ENCODE data around the gene NDST3.

Gene NDST3

GRCh38 chr4:118113220-118113619 lies 78.9 kb downstream of the NDST3 start:
- TF ChIP-seq, protein P1, sequence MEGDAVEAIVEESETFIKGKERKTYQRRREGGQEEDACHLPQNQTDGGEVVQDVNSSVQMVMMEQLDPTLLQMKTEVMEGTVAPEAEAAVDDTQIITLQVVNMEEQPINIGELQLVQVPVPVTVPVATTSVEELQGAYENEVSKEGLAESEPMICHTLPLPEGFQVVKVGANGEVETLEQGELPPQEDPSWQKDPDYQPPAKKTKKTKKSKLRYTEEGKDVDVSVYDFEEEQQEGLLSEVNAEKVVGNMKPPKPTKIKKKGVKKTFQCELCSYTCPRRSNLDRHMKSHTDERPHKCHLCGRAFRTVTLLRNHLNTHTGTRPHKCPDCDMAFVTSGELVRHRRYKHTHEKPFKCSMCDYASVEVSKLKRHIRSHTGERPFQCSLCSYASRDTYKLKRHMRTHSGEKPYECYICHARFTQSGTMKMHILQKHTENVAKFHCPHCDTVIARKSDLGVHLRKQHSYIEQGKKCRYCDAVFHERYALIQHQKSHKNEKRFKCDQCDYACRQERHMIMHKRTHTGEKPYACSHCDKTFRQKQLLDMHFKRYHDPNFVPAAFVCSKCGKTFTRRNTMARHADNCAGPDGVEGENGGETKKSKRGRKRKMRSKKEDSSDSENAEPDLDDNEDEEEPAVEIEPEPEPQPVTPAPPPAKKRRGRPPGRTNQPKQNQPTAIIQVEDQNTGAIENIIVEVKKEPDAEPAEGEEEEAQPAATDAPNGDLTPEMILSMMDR (IDR thresholded peaks at IDR 0.05; ENCODE audit: low read depth, low read length) = no peak
- Histone ChIP-seq H3K27me3 (no peaks in the 10 kb centered on the region), H3K4me1 (no peaks in the 10 kb centered on the region), H3K9me3 (no peaks in the 10 kb centered on the region), H3K36me3 (no peaks in the 10 kb centered on the region), H3K4me3 (ENCODE audit: low read depth, low read length) (no peak overlapping the region)
- DNase-seq = no peak

GRCh38 chr4:118114720-118115119 lies 80.4 kb downstream of the NDST3 start:
- TF ChIP-seq, protein P1 (IDR thresholded peaks at IDR 0.05; ENCODE audit: low read depth, low read length) = no peak
- DNase-seq = no peak
- Histone ChIP-seq H3K36me3 (no peaks in the 10 kb centered on the region), H3K4me3 (ENCODE audit: low read depth, low read length) (no peak overlapping the region), H3K4me1 (no peaks in the 10 kb centered on the region), H3K27me3 (no peaks in the 10 kb centered on the region), H3K9me3 (no peaks in the 10 kb centered on the region)

GRCh38 chr4:118120120-118120760 lies 86.0 kb downstream of the NDST3 start:
- no peak for DNase-seq
- TF ChIP-seq, protein P1 (IDR thresholded peaks at IDR 0.05; ENCODE audit: low read depth, low read length) = no peak

GRCh38 chr4:118124997-118125396 lies 90.7 kb downstream of the NDST3 start:
- no peak overlapping the region for H3K4me3 ChIP-seq (ENCODE audit: low read depth, low read length)
- TF ChIP-seq, protein P1 (IDR thresholded peaks at IDR 0.05; ENCODE audit: low read depth, low read length) = no peak
- H3K27me3 ChIP-seq = no peaks in the 10 kb centered on the region
- DNase-seq = no peak
- no peaks in the 10 kb centered on the region for H3K4me1 ChIP-seq
- no peaks in the 10 kb centered on the region for H3K36me3 ChIP-seq
- no peaks in the 10 kb centered on the region for H3K9me3 ChIP-seq

More at GRCh38 chr4:118120120-118120760, 86.0 kb downstream of the NDST3 start:
- Histone ChIP-seq H3K27me3 (no peaks in the 10 kb centered on the region), H3K9me3 (no peaks in the 10 kb centered on the region), H3K36me3 (no peaks in the 10 kb centered on the region), H3K4me1 (no peaks in the 10 kb centered on the region), H3K4me3 (ENCODE audit: low read depth, low read length) (no peak overlapping the region)

DNA sequence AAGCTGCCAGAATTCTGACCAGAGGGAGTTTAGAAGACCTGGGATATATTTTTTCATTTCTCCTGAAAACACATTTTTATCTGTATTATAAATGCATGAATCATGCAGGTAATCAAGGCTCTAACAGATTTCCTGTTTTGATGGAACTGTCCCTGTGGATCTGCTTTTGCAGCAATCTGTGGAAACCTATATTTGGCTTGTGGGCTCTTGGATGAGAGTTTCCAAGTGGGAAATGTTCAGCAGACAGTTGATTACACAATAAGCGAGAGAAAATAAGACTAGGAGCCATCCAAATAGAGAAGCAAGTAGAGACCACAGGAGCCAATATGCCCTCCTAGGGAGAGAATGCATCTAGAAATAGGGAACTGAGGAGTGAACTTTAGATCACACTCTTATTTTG lies 105.0 kb downstream of the NDST3 start:
- no peaks in the 10 kb centered on the region for H3K9me3 ChIP-seq
- TF ChIP-seq, protein P1 (IDR thresholded peaks at IDR 0.05; ENCODE audit: low read depth, low read length) = no peak
- no peaks in the 10 kb centered on the region for H3K4me1 ChIP-seq
- H3K4me3 ChIP-seq (ENCODE audit: low read depth, low read length) = no peak overlapping the region
- H3K36me3 ChIP-seq = no peaks in the 10 kb centered on the region
- no peak for DNase-seq
- H3K27me3 ChIP-seq = no peaks in the 10 kb centered on the region

DNA sequence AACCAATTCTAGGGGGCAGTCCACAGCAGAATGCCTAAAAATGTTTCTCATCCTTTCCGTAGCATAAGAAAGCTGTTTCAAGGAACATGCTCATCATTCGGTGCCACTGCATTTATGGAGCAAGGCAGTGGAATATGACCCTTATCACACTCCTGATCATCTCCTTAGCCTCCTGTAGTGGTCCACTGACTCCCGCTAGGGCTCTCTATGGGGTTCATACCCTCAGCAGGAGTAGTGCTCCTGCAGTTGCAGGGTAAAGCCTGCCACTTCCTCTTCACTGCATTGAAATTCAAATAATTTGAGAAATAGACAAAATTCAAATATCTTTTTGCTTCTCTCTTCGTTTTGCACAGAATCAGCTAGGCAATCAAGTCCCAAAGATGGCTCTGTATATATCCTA lies 107.0 kb downstream of the NDST3 start:
- Histone ChIP-seq H3K36me3 (no peaks in the 10 kb centered on the region), H3K9me3 (no peaks in the 10 kb centered on the region), H3K4me3 (ENCODE audit: low read depth, low read length) (no peak overlapping the region), H3K27me3 (no peaks in the 10 kb centered on the region), H3K4me1 (no peaks in the 10 kb centered on the region)
- no peak for DNase-seq
- TF ChIP-seq, protein P1 (IDR thresholded peaks at IDR 0.05; ENCODE audit: low read depth, low read length) = no peak
